B cell (primary cell): ENCODE measurements around the gene SAMD4A. TPM values are rescaled to one million over a fixed set of nuclear protein-coding genes. Genes with fewer than 3 reads are reported as not detected.

Experiments
- ATAC-seq: fragments of 200-7000 bp; cut with Tn5 transposase; one replicate; pipeline ENCODE4 v1.10.0; 2021; ENCODE audit warnings: low read depth, mild to moderate bottlenecking, moderate number of reproducible peaks, moderate library complexity
- CTCF ChIA-PET: fragments of 350-600 bp; sonication (Branson Sonifier 250); formaldehyde crosslinking; loops from one replicate; lab custom pipeline; 2021; ENCODE audit warnings: antibody characterized with exemption, inconsistent platforms; lab: Charles Lee
- POLR2A ChIA-PET: fragments of 350-600 bp; sonication (Branson Sonifier 250); formaldehyde crosslinking; loops from one replicate; lab custom pipeline; 2021; ENCODE audit warnings: antibody characterized with exemption; lab: Charles Lee
- DNase-seq: peaks from one replicate; pipeline ENCODE4 v3.0.0; 2013
- H2AFZ ChIP-seq: 2 replicates; pipeline ENCODE4 v1.6.1; 2012; ENCODE audit warnings: mild to moderate bottlenecking, low read depth, low read length; ENCODE audit not compliant: insufficient read depth, poor library complexity, severe bottlenecking
- H3K27ac ChIP-seq, 2 donors: 1 replicate in 1 of 2; 2 replicates in 1 of 2; pipeline ENCODE4 v1.5.1; 2012 to 2013; ENCODE audit warnings: low read length in 2 of 2, mild to moderate bottlenecking in 2 of 2, moderate library complexity in 1 of 2
- H3K27me3 ChIP-seq, 4 experiments: fragments of 200-600 bp in 1 of 4; sonication (generic) in 1 of 4; replicated peaks in 1 of 4; 1 replicate in 2 of 4; 2 replicates in 2 of 4; pipeline versions ENCODE4 v1.6.1 to v1.7.0; 2013 to 2016; ENCODE audit warnings: low read length in 3 of 4, mild to moderate bottlenecking in 2 of 4, mixed read lengths in 1 of 4, moderate library complexity in 1 of 4; ENCODE audit not compliant: insufficient read depth in 4 of 4, control insufficient read depth in 3 of 4; ENCODE audit errors: control extremely low read depth in 1 of 4
- H3K36me3 ChIP-seq, 2 experiments: replicated peaks in 1 of 2; 1 replicate in 1 of 2; 2 replicates in 1 of 2; pipeline versions ENCODE4 v1.6.1 to v1.7.1; 2013; ENCODE audit warnings: low read length in 1 of 2; ENCODE audit not compliant: insufficient read depth in 2 of 2, control insufficient read depth in 1 of 2; ENCODE audit errors: control extremely low read depth in 1 of 2, extremely low read depth in 1 of 2
- H3K4me1 ChIP-seq, 2 donors: fragments of 200-600 bp in 1 of 2; sonication (generic) in 1 of 2; 1 replicate in 1 of 2; 2 replicates in 1 of 2; pipeline versions ENCODE4 v1.5.1 to v1.6.1; 2013 to 2017; ENCODE audit warnings: low read length in 2 of 2; ENCODE audit not compliant: control insufficient read depth in 2 of 2, insufficient read depth in 2 of 2
- H3K4me2 ChIP-seq: replicated peaks from 2 replicates; pipeline ENCODE3; 2012; ENCODE audit warnings: mild to moderate bottlenecking, low read depth, low read length; ENCODE audit not compliant: poor library complexity, severe bottlenecking
- H3K4me3 ChIP-seq, 5 experiments: fragments of 200-600 bp in 1 of 5; sonication (generic) in 1 of 5; 1 replicate in 3 of 5; 2 replicates in 2 of 5; pipeline versions ENCODE4 v1.5.1 to v1.7.0; 2011 to 2016; ENCODE audit warnings: low read length in 4 of 5, mild to moderate bottlenecking in 4 of 5, low read depth in 2 of 5, control low read depth in 1 of 5, moderate library complexity in 1 of 5; ENCODE audit not compliant: insufficient read depth in 1 of 5; ENCODE audit errors: control extremely low read depth in 1 of 5, extremely low read depth in 1 of 5
- H3K79me2 ChIP-seq: fragments of 200-600 bp; sonication (generic); one replicate; pipeline ENCODE4 v1.6.0; 2016; ENCODE audit warnings: low read length; ENCODE audit not compliant: control insufficient read depth, insufficient read depth
- H3K9ac ChIP-seq: fragments of 200-600 bp; sonication (generic); 2 replicates; pipeline ENCODE4 v1.6.1; 2017; ENCODE audit warnings: mild to moderate bottlenecking, low read length, moderate library complexity
- H3K9me3 ChIP-seq, 3 donors: one replicate each; pipeline versions ENCODE4 v1.6.1 to v1.7.1; 2013; ENCODE audit warnings: low read length in 2 of 3; ENCODE audit not compliant: control insufficient read depth in 2 of 3, insufficient read depth in 1 of 3; ENCODE audit errors: control extremely low read depth in 1 of 3
- H4K20me1 ChIP-seq: 2 replicates; pipeline ENCODE4 v1.6.0; 2012; ENCODE audit warnings: mild to moderate bottlenecking, low read length; ENCODE audit not compliant: insufficient read depth, control insufficient read depth, poor library complexity, severe bottlenecking
- H3K27ac Mint-ChIP-seq: one replicate; pipeline ENCODE4 v1.8.0; 2021; ENCODE audit warnings: mixed read lengths
- H3K27me3 Mint-ChIP-seq: one replicate; pipeline ENCODE4 v1.8.0; 2021; ENCODE audit warnings: mixed read lengths
- H3K4me1 Mint-ChIP-seq: one replicate; pipeline ENCODE4 v1.8.0; 2021; ENCODE audit warnings: mixed read lengths
- H3K4me3 Mint-ChIP-seq: one replicate; pipeline ENCODE4 v1.8.0; 2021; ENCODE audit warnings: mixed read lengths
- H3K9me3 Mint-ChIP-seq: one replicate; pipeline ENCODE4 v1.8.0; 2022; ENCODE audit warnings: mixed read lengths; ENCODE audit not compliant: insufficient read depth
- CTCF ChIP-seq: fragments of 200-600 bp; IDR thresholded peaks from one replicate; pipeline ENCODE4 v1.8.0; 2022; ENCODE audit warnings: antibody characterized with exemption, mild to moderate bottlenecking
- EZH2 ChIP-seq: IDR thresholded peaks from 2 replicates; pipeline ENCODE4 v1.6.1; 2012; ENCODE audit warnings: borderline replicate concordance, low read depth, mild to moderate bottlenecking, moderate library complexity, low read length; ENCODE audit not compliant: insufficient read depth, poor library complexity, severe bottlenecking
- WGBS: methylation state at CpG from one replicate; pipeline ENCODE4 v1.1.5; 2013; ENCODE audit warnings: missing lambda C conversion rate; ENCODE audit not compliant: insufficient coverage; 5-methylcytosine and 5-hydroxymethylcytosine counted together
- intact Hi-C: fragments of 100-400 bp; cut with micrococcal nuclease; formaldehyde crosslinking; loops from one replicate; pipeline ENCODE4 v1.10.0; 2022
- polyA plus RNA-seq: library from polyadenylated mRNA; depleted of rRNA; stranded (reverse); fragments of >200 nt; gene quantifications from 2 replicates; pipeline ENCODE4 v1.2.3, GENCODE V29; 2012
- total RNA-seq, 2 donors: library from RNA; stranded (reverse); fragments of 120-200 nt in 1 of 2; gene quantifications; 1 replicate in 1 of 2; 2 replicates in 1 of 2; pipeline versions ENCODE4 v1.2.3 to v1.2.4, GENCODE V29; 2013 to 2022

Gene SAMD4A
- total and polyA plus RNA-seq, 2 donors (not counting 1 experiment from before 2014, with no cell fraction given): 5.7 to 13.7 TPM

DNA sequence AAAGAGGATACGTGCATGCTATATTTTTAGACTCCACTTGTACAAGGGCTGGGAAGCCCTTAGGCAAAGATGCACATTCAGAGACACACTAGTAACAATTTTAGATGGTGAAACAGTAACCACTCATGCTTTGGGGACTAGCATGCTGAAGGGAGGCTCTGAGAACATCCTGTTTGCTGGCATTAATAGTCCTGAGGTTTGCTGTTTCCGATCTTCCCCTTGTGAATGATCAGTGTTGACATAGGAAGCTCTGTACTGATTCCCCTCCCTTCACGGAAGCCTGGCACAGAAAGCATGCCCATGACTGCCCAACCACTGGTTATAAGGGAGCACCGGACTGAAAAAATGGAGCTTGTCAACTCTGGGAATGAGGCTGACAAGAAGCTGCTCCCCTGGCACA lies 171.1 kb downstream of the SAMD4A start:
- ChIA-PET CTCF (no interaction called here), POLR2A (no interaction called here)
- no peak overlapping the region for H3K27ac ChIP-seq
- peak overlapping the region; percentile 12 for H3K4me2 ChIP-seq
- H3K4me1 Mint-ChIP-seq: peaks cover 7% of the 10 kb centered on the region
- WGBS: 46% methylated on average over 2 of the region's 4 CpGs
- TF ChIP-seq EZH2: no peak
- no peak for TF ChIP-seq CTCF
- H3K4me3 ChIP-seq: no peak overlapping the region
- intact Hi-C loops: no loop called here
- H4K20me1 ChIP-seq: no peaks in the 10 kb centered on the region
- no peak for DNase-seq
- no peak overlapping the region for H3K27ac Mint-ChIP-seq
- H3K4me1 ChIP-seq: peaks cover 4 to 9% of the 10 kb centered on the region in 2 donors
- no peak for ATAC-seq
- H3K9me3 Mint-ChIP-seq: no peaks in the 10 kb centered on the region
- H3K79me2 ChIP-seq: peaks cover 5% of the 10 kb centered on the region
- H2AFZ ChIP-seq: no peak overlapping the region
- H3K36me3 ChIP-seq: no peaks in the 10 kb centered on the region
- no peaks in the 10 kb centered on the region for H3K27me3 Mint-ChIP-seq
- H3K4me3 Mint-ChIP-seq: no peak overlapping the region
- H3K27me3 ChIP-seq: no peaks in the 10 kb centered on the region
- H3K9ac ChIP-seq: no peak overlapping the region
- H3K9me3 ChIP-seq: no peaks in the 10 kb centered on the region

DNA sequence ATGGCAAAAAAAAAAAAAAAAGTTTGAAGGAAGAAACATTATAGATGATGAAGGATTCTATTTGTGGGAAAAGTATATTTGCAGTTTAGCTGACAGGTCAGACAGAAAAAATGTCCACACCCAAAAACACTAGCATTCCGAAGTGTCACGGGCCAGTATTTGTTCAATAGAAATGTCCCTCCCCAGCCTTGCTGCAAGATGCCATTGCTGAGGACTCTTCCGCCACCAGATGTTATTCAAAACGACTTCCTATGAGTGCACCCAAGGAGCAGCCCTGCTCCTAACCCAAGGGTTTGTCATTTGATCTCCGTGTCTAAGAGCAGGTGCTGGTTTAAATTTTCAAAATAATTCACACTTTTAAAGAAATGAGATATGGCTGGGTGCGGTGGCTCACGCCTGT lies 172.6 kb downstream of the SAMD4A start:
- Mint-ChIP-seq H3K27me3 (no peaks in the 10 kb centered on the region), H3K9me3 (no peaks in the 10 kb centered on the region), H3K27ac (no peak overlapping the region), H3K4me3 (no peak overlapping the region), H3K4me1 (peaks cover 7% of the 10 kb centered on the region)
- H3K9ac ChIP-seq: no peak overlapping the region
- no peaks in the 10 kb centered on the region for H3K9me3 ChIP-seq
- no peak overlapping the region for H3K27ac ChIP-seq
- peaks cover 4 to 9% of the 10 kb centered on the region in 2 donors for H3K4me1 ChIP-seq
- 100% methylated on average over 4 of the region's 7 CpGs for WGBS
- DNase-seq (no peak), ATAC-seq (no peak)
- H4K20me1 ChIP-seq: no peaks in the 10 kb centered on the region
- no peak overlapping the region for H3K4me3 ChIP-seq
- no peaks in the 10 kb centered on the region for H3K36me3 ChIP-seq
- peaks cover 5% of the 10 kb centered on the region for H3K79me2 ChIP-seq
- CTCF ChIA-PET: interaction anchor here (0.7 kb wide), 1 partner anchor 692 kb away, joined by 3 read pairs; no protein-coding TSS in a partner anchor
- no peak for TF ChIP-seq EZH2
- no peak for TF ChIP-seq CTCF
- intact Hi-C loops: no loop called here
- H3K4me2 ChIP-seq: no peak overlapping the region
- POLR2A ChIA-PET: no interaction called here
- no peaks in the 10 kb centered on the region for H3K27me3 ChIP-seq
- no peak overlapping the region for H2AFZ ChIP-seq
